Activated CD8-positive, alpha-beta T cell treated with anti-CD3 and anti-CD28 coated beads, Interleukin-2, amount 10 ng/mL, durations not matched to agents 7 days and 5 days (primary cell): Measurements from ENCODE around the gene RNASE13. TPM values are rescaled to one million over a fixed set of nuclear protein-coding genes. Genes with fewer than 3 reads are reported as not detected.

Source experiments
- microRNA-seq: library from miRNA; unstranded; fragments of <30 nt; microRNA quantifications from one replicate; pipeline ENCODE4 v1.2.0, GENCODE V29; 2022
- total RNA-seq, 2 experiments: library from RNA; stranded (reverse); gene quantifications; one replicate each; pipeline ENCODE4 v1.2.3, GENCODE V29; 2021

Gene RNASE13
- total RNA-seq, 2 experiments from 2014 or later, result not detected

Small RNA genes within 50 kb of the gene (microRNA-seq; reads per million reads assigned to microRNA genes)
- gene MIR6717, result not detected

Other genes starting within 250 kb of the RNASE13 start
- not detected for gene RNASE1, start 232.0 kb downstream of the RNASE13 start, total RNA-seq
- not detected for gene RNASE3, start 143.4 kb downstream of the RNASE13 start, total RNA-seq
- not detected for gene RNASE2, start 79.3 kb downstream of the RNASE13 start, total RNA-seq
- gene METTL17, start 44.8 kb downstream of the RNASE13 start, total RNA-seq, result 100 to 1,000 TPM in 1 of 2 experiments, 10 to 100 TPM in 1; 97.5 to 103 TPM
- gene SLC39A2, start 35.5 kb downstream of the RNASE13 start, total RNA-seq, result not detected
- 1 to 10 TPM; 6.2 to 7.6 TPM for gene NDRG2, start 9.7 kb downstream of the RNASE13 start, total RNA-seq
- not detected for gene TPPP2, start 4.6 kb downstream of the RNASE13 start, total RNA-seq
- gene RNASE7, start 7.6 kb upstream of the RNASE13 start, total RNA-seq, result not detected
- gene RNASE8, start 23.0 kb upstream of the RNASE13 start, total RNA-seq, result not detected
- gene ARHGEF40, start 35.5 kb upstream of the RNASE13 start, total RNA-seq, result under 1 TPM; 0.53 to 0.83 TPM
- gene ZNF219, start 63.8 kb upstream of the RNASE13 start, total RNA-seq, result 1 to 10 TPM; 2.8 to 3.1 TPM
- gene TMEM253, start 66.3 kb upstream of the RNASE13 start, total RNA-seq, result not detected
- gene OR5AU1, start 121.3 kb upstream of the RNASE13 start, total RNA-seq, result not detected
- gene HNRNPC, start 234.6 kb upstream of the RNASE13 start, total RNA-seq, result 100 to 1,000 TPM; 768 to 782 TPM
- gene RPGRIP1, start 245.3 kb upstream of the RNASE13 start, total RNA-seq, result not detected